NCI-H1105 treated with DMSO at 0.1 percent for 48 hours (cell line): ENCODE data around the gene GNB3.

Experiments
- DNase-seq: peaks from one replicate; lab custom pipeline; 2025; lab: John Stamatoyannopoulos, UW

GNB3 gene

GRCh38 chr12:6823182-6824084, 17.3 kb upstream of the GNB3 start:
- DNase-seq, result no peak

GRCh38 chr12:6824085-6824775, 16.5 kb upstream of the GNB3 start:
- DNase-seq, result no peak

GRCh38 chr12:6824901-6825381, 15.8 kb upstream of the GNB3 start:
- DNase-seq, result no peak

GRCh38 chr12:6825398-6826124, 15.2 kb upstream of the GNB3 start:
- peak; percentile 58 for DNase-seq

GRCh38 chr12:6826125-6826733, 14.5 kb upstream of the GNB3 start:
- no peak for DNase-seq

- DNase-seq, result no peak
Measured at GRCh38 chr12:6826734-6827436, 13.8 kb upstream of the GNB3 start.

GRCh38 chr12:6827437-6827911, 13.3 kb upstream of the GNB3 start:
- DNase-seq, result peak; percentile 86

- DNase-seq, result peak; percentile 58
Measured at GRCh38 chr12:6827982-6828780, 12.5 kb upstream of the GNB3 start, which contains the start of gene P3H3. Gene P3H3, plus strand, starts transcription at chr12:6828407. Its CDS starts 34 bp downstream, at chr12:6828441.

GRCh38 chr12:6828781-6829535, 11.8 kb upstream of the GNB3 start:
- peak; percentile 36 for DNase-seq

GRCh38 chr12:6829536-6830220, 11.0 kb upstream of the GNB3 start:
- DNase-seq, result peak; percentile 27

- DNase-seq, result no peak
Measured at GRCh38 chr12:6830286-6830890, 10.3 kb upstream of the GNB3 start.

GRCh38 chr12:6830999-6831398, 9.7 kb upstream of the GNB3 start:
- no peak for DNase-seq

- DNase-seq, result no peak
Measured at GRCh38 chr12:6831450-6831995, 9.2 kb upstream of the GNB3 start.

GRCh38 chr12:6832125-6832524, 8.6 kb upstream of the GNB3 start:
- DNase-seq, result no peak

GRCh38 chr12:6833189-6833890, 7.4 kb upstream of the GNB3 start:
- no peak for DNase-seq

- no peak for DNase-seq
Measured at GRCh38 chr12:6834254-6834653, 6.5 kb upstream of the GNB3 start.

- no peak for DNase-seq
Measured at GRCh38 chr12:6834873-6835272, 5.9 kb upstream of the GNB3 start.

GRCh38 chr12:6836851-6837250, 3.9 kb upstream of the GNB3 start:
- DNase-seq, result no peak
